Measurements from ENCODE around the gene TTPAL. TPM values are rescaled to one million over a fixed set of nuclear protein-coding genes. Genes with fewer than 3 reads are reported as not detected.

TTPAL gene
- total and polyA plus RNA-seq, 4 donors = 11.6 to 39.7 (median 17.6) TPM

- Histone ChIP-seq H3K9ac (ENCODE audit: low read depth in 1 of 2, low read length in 2 of 2) (no peak overlapping the region), H3K9me3 (ENCODE audit: control insufficient read depth in 4 of 4, low read length in 3 of 4) (no peaks in the 10 kb centered on the region), H3K4me1 (ENCODE audit: control insufficient read depth in 4 of 4, insufficient read depth in 4 of 4, low read length in 3 of 4) (peaks cover 0 to 60% (median 51%) of the 10 kb centered on the region in 4 donors), H3K4me3 (ENCODE audit: low read depth in 1 of 3, low read length in 3 of 3) (no peak overlapping the region), H3K27ac (ENCODE audit: low read depth in 1 of 2, low read length in 2 of 2) (peak overlapping the region in 1 of 2 donors; percentile 28), H3K27me3 (ENCODE audit: control insufficient read depth in 4 of 4, insufficient read depth in 4 of 4, low read length in 3 of 4) (no peaks in the 10 kb centered on the region), H3K36me3 (ENCODE audit: control insufficient read depth in 4 of 4, insufficient read depth in 3 of 4, low read depth in 1 of 4, low read length in 3 of 4) (peaks cover 0 to 2% (median under 1%) of the 10 kb centered on the region in 4 donors)
- WGBS = 65% methylated on average over 6 of the region's 6 CpGs
- TF ChIP-seq EGR1 (IDR thresholded peaks at IDR 0.05; ENCODE audit: low read depth in 2 of 2) (no peak), HNF4G (IDR thresholded peaks at IDR 0.05) (no peak), FOXA1 (IDR thresholded peaks at IDR 0.05) (no peak), RXRA (IDR thresholded peaks at IDR 0.05) (no peak), FOXA2 (IDR thresholded peaks at IDR 0.05) (no peak), HNF4A (conservative IDR thresholded peaks at IDR 0.05) (no peak), TAF1 (conservative IDR thresholded peaks at IDR 0.05) (no peak), YY1 (IDR thresholded peaks at IDR 0.05) (no peak), ZBTB33 (IDR thresholded peaks at IDR 0.05) (no peak), SP1 (IDR thresholded peaks at IDR 0.05) (no peak), NR2F2 (IDR thresholded peaks at IDR 0.05) (no peak)
- TF ChIP-seq, protein P1, sequence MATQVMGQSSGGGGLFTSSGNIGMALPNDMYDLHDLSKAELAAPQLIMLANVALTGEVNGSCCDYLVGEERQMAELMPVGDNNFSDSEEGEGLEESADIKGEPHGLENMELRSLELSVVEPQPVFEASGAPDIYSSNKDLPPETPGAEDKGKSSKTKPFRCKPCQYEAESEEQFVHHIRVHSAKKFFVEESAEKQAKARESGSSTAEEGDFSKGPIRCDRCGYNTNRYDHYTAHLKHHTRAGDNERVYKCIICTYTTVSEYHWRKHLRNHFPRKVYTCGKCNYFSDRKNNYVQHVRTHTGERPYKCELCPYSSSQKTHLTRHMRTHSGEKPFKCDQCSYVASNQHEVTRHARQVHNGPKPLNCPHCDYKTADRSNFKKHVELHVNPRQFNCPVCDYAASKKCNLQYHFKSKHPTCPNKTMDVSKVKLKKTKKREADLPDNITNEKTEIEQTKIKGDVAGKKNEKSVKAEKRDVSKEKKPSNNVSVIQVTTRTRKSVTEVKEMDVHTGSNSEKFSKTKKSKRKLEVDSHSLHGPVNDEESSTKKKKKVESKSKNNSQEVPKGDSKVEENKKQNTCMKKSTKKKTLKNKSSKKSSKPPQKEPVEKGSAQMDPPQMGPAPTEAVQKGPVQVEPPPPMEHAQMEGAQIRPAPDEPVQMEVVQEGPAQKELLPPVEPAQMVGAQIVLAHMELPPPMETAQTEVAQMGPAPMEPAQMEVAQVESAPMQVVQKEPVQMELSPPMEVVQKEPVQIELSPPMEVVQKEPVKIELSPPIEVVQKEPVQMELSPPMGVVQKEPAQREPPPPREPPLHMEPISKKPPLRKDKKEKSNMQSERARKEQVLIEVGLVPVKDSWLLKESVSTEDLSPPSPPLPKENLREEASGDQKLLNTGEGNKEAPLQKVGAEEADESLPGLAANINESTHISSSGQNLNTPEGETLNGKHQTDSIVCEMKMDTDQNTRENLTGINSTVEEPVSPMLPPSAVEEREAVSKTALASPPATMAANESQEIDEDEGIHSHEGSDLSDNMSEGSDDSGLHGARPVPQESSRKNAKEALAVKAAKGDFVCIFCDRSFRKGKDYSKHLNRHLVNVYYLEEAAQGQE (IDR thresholded peaks at IDR 0.05) = no peak
- TF ChIP-seq, protein P2, sequence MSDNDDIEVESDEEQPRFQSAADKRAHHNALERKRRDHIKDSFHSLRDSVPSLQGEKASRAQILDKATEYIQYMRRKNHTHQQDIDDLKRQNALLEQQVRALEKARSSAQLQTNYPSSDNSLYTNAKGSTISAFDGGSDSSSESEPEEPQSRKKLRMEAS (IDR thresholded peaks at IDR 0.05) = no peak
- TF ChIP-seq, protein P3, sequence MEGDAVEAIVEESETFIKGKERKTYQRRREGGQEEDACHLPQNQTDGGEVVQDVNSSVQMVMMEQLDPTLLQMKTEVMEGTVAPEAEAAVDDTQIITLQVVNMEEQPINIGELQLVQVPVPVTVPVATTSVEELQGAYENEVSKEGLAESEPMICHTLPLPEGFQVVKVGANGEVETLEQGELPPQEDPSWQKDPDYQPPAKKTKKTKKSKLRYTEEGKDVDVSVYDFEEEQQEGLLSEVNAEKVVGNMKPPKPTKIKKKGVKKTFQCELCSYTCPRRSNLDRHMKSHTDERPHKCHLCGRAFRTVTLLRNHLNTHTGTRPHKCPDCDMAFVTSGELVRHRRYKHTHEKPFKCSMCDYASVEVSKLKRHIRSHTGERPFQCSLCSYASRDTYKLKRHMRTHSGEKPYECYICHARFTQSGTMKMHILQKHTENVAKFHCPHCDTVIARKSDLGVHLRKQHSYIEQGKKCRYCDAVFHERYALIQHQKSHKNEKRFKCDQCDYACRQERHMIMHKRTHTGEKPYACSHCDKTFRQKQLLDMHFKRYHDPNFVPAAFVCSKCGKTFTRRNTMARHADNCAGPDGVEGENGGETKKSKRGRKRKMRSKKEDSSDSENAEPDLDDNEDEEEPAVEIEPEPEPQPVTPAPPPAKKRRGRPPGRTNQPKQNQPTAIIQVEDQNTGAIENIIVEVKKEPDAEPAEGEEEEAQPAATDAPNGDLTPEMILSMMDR (IDR thresholded peaks at IDR 0.05; ENCODE audit: low read depth, low read length, missing input control) = no peak
- TF ChIP-seq, protein P4, sequence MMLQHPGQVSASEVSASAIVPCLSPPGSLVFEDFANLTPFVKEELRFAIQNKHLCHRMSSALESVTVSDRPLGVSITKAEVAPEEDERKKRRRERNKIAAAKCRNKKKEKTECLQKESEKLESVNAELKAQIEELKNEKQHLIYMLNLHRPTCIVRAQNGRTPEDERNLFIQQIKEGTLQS (IDR thresholded peaks at IDR 0.05) = no peak
- peak; percentile 54 for DNase-seq (ENCODE audit: low spot score)
Measured at GRCh38 chr20:44478206-44478605, 2.5 kb downstream of the TTPAL start.

DNA sequence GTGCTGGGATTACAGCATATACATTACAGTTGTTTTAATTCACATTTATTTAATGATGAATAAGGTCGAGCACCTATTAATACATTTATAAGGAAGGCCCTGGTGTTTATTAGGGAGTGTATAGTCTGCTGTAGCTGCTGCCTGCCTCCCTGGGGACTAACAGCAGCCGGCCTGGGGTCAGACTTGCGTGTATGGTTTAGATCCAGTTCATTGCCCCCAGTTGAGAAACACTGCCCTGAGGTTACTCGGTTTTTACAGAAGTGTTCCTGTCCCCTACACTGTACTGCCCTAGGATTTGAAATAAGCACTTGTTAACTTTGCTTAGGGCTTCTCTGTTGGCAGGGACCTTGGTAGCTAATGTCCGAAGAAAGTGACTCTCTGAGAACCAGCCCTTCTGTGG lies 4.0 kb downstream of the TTPAL start:
- DNase-seq (ENCODE audit: low spot score) = no peak
- Histone ChIP-seq H3K36me3 (ENCODE audit: control insufficient read depth in 4 of 4, insufficient read depth in 3 of 4, low read depth in 1 of 4, low read length in 3 of 4) (peaks cover 1 to 10% (median 7%) of the 10 kb centered on the region in 4 donors), H3K9ac (ENCODE audit: low read depth in 1 of 2, low read length in 2 of 2) (peak overlapping the region in 1 of 2 donors; percentile 48), H3K4me1 (ENCODE audit: control insufficient read depth in 4 of 4, insufficient read depth in 4 of 4, low read length in 3 of 4) (peaks cover 0 to 63% (median 56%) of the 10 kb centered on the region in 4 donors), H3K27me3 (ENCODE audit: control insufficient read depth in 4 of 4, insufficient read depth in 4 of 4, low read length in 3 of 4) (no peaks in the 10 kb centered on the region), H3K9me3 (ENCODE audit: control insufficient read depth in 4 of 4, low read length in 3 of 4) (no peaks in the 10 kb centered on the region), H3K4me3 (ENCODE audit: low read depth in 1 of 3, low read length in 3 of 3) (peak overlapping the region; percentile 1 to 35 (median 12)), H3K27ac (ENCODE audit: low read depth in 1 of 2, low read length in 2 of 2) (peak overlapping the region; percentile 21 to 49)
- WGBS = 30% methylated on average over 5 of the region's 5 CpGs
- TF ChIP-seq, protein P2 (IDR thresholded peaks at IDR 0.05) = no peak
- TF ChIP-seq HNF4G (IDR thresholded peaks at IDR 0.05) (peak; percentile 41), ZBTB33 (IDR thresholded peaks at IDR 0.05) (no peak), FOXA2 (IDR thresholded peaks at IDR 0.05) (no peak), EGR1 (IDR thresholded peaks at IDR 0.05; ENCODE audit: low read depth in 2 of 2) (no peak), JUND (IDR thresholded peaks at IDR 0.05) (peak in 1 of 2 donors; percentile 62), NR2F2 (IDR thresholded peaks at IDR 0.05) (peak; percentile 57)
- TF ChIP-seq, protein P1 (IDR thresholded peaks at IDR 0.05) = peak; percentile 27
